Activated CD4-positive, alpha-beta T cell treated with anti-CD3 and anti-CD28 coated beads, Interleukin-2, amount 50 U/mL, for 24 hours (primary cell): Measurements from ENCODE around the gene SNCA.

ENCODE experiments used
- DNase-seq, 2 donors: peaks; one replicate each; pipeline ENCODE4 v3.0.0-alpha.2; 2020; ENCODE audit warnings: low read depth in 1 of 2, low spot score in 1 of 2

The SNCA gene

DNA sequence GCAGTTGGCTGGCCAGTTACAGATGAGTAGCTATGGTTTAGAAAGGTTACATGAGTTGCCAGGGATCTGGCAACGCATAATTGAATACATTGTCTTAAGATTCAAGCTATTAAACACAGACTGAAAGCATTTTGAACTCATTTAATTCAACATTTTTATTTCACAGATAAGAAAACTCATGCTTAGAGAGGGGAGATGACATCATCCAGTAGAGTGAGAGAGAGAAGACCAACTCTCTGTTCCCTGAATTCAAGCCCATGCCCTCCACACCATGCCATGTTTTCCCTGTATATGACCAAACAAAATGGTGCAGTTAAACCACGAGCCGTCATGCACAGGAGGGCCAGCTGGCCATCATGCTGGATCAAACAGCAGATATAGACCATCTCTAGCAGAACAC lies 22.6 kb downstream of the SNCA start:
- DNase-seq, result no peak

DNA sequence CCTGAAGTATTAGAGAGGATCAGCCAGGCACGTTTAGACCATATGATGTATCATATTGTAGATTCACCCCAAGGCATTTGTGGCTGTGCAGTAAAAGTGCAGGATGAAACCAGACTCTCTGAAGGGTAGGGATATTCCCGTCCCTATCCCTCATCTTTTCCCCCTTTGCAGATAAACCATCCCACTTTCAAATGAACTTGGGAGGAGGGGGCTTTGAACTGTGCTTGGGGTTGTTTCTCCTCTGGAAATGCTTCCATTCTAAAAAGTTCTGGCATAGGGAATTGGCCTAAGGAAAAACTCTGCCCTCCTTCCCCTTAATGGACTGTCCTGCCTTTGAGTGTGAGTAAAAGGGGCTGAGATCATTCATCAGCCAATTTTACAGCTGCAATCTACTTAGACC lies 23.8 kb downstream of the SNCA start:
- no peak for DNase-seq

- DNase-seq, result no peak
Measured at GRCh38 chr4:89807441-89808140, 29.4 kb downstream of the SNCA start.

GRCh38 chr4:89805297-89805696 lies 31.7 kb downstream of the SNCA start:
- DNase-seq, result no peak

DNA sequence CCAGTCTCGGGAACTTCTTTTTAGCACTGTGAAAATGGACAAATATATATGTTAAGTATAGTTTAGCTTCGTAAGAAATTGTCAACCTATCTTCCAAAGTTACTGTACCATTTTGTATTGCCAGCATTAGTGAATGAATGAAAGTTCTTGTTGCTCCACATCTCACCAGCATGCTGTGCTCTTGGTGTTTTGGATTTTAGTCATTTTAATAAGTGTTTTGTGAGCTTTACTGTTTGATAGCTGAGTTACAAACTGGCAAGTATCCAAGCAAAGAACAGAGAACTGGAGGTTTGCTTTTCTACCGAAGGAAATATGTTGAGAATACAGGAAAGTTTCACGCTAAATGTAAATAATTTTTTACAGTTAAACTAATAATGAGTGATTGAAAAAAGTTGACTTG lies 33.0 kb downstream of the SNCA start:
- DNase-seq, result no peak

- DNase-seq, result no peak
Measured at GRCh38 chr4:89803036-89803435, 33.9 kb downstream of the SNCA start.

GRCh38 chr4:89800527-89801103 lies 36.3 kb downstream of the SNCA start:
- no peak for DNase-seq

- DNase-seq, result no peak
Measured at GRCh38 chr4:89800012-89800516, 36.9 kb downstream of the SNCA start.

- DNase-seq, result no peak
Measured at GRCh38 chr4:89799071-89799470, 37.9 kb downstream of the SNCA start.

- DNase-seq, result no peak
Measured at GRCh38 chr4:89797117-89797516, 39.8 kb downstream of the SNCA start.

GRCh38 chr4:89788206-89789072 lies 48.5 kb downstream of the SNCA start:
- no peak for DNase-seq

GRCh38 chr4:89784686-89785231 lies 52.2 kb downstream of the SNCA start:
- DNase-seq, result no peak

GRCh38 chr4:89781321-89781720 lies 55.6 kb downstream of the SNCA start:
- no peak for DNase-seq

- no peak for DNase-seq
Measured at GRCh38 chr4:89773805-89774204, 63.2 kb downstream of the SNCA start.

GRCh38 chr4:89769856-89770255 lies 67.1 kb downstream of the SNCA start:
- no peak for DNase-seq

DNA sequence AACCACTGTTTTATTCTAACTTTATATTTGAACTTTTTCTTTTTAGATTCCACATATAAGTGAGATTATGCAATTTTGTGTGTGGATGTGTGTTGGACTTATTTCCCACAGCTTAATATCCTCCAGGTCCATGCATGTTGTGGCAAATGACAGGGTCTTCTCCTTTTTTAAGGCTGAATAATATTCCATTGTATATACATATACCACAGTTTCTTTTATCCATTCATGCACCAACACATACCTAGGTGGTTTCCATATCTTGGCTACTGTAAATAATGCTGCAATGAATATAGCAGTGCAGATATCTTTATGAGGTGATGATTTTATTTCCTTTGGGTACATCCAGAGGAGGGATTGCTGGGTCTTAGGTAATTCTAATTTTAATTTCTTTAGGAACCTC lies 69.0 kb downstream of the SNCA start:
- no peak for DNase-seq

- no peak for DNase-seq
Measured at GRCh38 chr4:89765966-89766365, 71.0 kb downstream of the SNCA start.

- DNase-seq, result no peak
Measured at GRCh38 chr4:89765528-89765927, 71.4 kb downstream of the SNCA start.

DNA sequence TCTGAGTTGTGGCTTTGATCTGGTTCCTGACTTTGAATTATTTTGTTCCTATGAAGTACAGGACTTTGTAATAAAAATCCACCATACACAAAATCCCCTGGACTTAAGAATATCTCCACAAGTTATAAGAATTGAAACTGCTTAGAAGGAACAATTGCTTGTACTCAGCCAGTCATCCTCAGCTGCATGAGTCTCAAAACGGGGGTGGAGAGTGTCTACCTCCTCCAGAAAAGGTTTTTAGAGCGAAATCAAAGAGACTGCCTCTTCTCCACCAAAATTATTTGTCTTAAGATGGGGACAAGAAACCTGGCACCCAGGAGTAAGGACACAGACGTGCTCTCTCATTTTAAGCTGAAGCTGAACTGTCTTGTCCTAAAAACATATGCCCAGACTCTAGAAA lies 74.7 kb downstream of the SNCA start:
- no peak for DNase-seq

DNA sequence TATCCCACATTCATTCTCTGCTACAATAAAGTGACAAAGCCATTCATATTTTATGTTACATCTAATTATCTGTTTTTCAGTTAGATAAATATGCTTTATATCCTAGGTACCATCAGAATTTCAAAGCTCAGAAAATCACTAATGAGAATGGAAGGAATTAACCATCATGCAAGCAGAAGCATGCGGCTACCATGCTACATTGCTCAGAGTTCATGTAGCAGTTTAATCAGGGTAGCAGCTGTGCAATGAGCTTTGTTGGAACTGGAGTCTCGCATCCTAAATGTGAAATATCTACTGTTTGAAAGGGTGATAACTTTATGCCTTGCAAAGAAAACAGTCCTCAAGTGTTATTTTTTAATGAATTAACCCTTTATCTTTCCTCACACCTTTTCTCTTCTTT lies 77.5 kb downstream of the SNCA start:
- no peak for DNase-seq

GRCh38 chr4:89757154-89757719 lies 79.7 kb downstream of the SNCA start:
- no peak for DNase-seq
